Measurements from ENCODE around the gene FLRT1. TPM values are rescaled to one million over a fixed set of nuclear protein-coding genes. Genes with fewer than 3 reads are reported as not detected.

Gene FLRT1
- total RNA-seq, 2 donors from 2014 or later, result not detected

DNA sequence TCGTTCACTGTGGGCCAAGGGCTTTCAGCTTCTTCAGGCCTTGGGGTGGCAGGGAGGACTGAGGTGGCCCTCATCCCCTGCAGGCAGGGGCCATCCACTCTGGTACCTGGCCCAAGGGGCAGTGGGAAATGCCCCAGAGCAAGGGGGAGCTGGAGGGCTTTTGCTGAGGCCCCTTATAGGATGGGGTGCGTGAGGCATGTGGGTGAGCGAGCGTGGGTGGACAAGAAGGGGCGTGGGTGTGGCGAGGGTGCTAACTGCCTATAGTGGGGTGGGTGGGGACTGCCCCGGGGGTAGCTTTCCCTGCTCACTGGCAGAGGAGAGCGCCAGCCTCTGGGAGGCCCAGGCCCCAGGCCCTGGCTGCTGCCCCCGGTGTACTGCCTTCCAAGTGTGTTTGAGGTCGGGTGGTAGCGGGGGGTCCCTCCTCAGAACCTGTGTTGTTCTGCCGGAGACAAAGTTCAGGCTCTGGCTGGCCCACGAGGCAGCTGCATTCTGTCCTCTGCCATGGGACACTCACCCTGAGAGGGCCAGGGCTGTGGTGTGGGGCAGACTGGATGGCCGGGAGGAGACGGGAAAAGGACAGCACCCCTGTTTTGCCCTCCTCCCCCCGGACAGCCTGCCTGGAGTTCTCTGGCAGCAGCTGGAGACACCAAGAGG, 3.4 kb downstream of the FLRT1 start:
- H3K4me3 Mint-ChIP-seq, result no peak overlapping the region
- Histone ChIP-seq H3K9me3 (ENCODE audit: control insufficient read depth, low read length) (no peaks in the 10 kb centered on the region), H3K36me3 (ENCODE audit: control insufficient read depth, insufficient read depth, low read length) (no peaks in the 10 kb centered on the region), H3K27me3 (ENCODE audit: control insufficient read depth, insufficient read depth, low read length, poor library complexity, severe bottlenecking) (peaks cover 56% of the 10 kb centered on the region), H3K9ac (ENCODE audit: extremely low read depth, low read length, poor library complexity, severe bottlenecking) (no peak overlapping the region), H3K27ac (ENCODE audit: low read depth, low read length) (no peak overlapping the region), H3K4me3 (ENCODE audit: low read length) (no peak overlapping the region), H3K4me1 (ENCODE audit: control insufficient read depth, insufficient read depth, low read length) (no peaks in the 10 kb centered on the region)
- no peak for TF ChIP-seq CTCF (conservative IDR thresholded peaks at IDR 0.05)
- WGBS, 2 experiments (ENCODE audit: insufficient coverage in 1 of 2, insufficient read length in 1 of 2), result 85 to 89% methylated on average over 7 to 16 of the region's 16 CpGs
- no peak overlapping the region for H3K27ac Mint-ChIP-seq
- H3K9me3 Mint-ChIP-seq, result no peaks in the 10 kb centered on the region
- peaks cover 81% of the 10 kb centered on the region for H3K27me3 Mint-ChIP-seq (ENCODE audit: insufficient read depth)
- no peaks in the 10 kb centered on the region for H3K36me3 Mint-ChIP-seq (ENCODE audit: low read depth)
- DNase-seq, result no peak
- peaks cover 8% of the 10 kb centered on the region for H3K4me1 Mint-ChIP-seq

DNA sequence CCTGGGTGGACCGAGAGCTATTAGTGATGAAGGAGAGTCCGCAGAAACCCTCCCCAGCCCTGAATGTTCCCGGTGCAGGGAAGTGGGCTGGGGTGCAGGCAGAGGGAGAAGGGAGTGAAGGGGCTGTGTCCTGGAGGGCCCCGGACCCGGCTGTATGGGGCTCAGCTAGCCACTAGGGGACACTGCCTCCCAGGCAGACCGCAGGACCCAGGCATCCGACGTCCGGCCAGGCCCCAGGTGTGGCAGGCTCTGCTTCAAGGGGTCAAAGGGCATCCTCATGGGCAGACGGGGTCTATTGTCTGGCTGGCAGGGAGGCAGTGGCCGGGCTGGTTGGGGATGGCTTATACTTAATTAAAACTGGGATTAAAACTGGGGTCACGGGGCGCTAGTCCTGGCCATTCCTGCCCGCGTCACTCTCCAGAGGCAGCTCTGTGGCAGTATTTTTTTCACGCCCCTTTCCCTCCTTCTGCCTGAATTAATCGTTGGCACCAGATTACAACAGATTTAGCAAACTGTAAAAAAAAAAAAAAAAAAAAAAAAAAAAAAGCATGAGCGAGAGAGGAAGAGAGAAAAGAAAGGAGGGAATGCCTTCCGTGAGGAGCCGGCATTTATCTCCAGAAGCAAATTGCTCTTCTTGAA, 5.1 kb downstream of the FLRT1 start:
- WGBS, 2 experiments (ENCODE audit: insufficient coverage in 1 of 2, insufficient read length in 1 of 2), result 67 to 69% methylated on average over 7 to 17 of the region's 20 CpGs

GRCh38 chr11:64041846-64042245, 6.1 kb downstream of the FLRT1 start:
- no peaks in the 10 kb centered on the region for H3K36me3 ChIP-seq (ENCODE audit: control insufficient read depth, insufficient read depth, low read length)
- no peaks in the 10 kb centered on the region for H3K9me3 ChIP-seq (ENCODE audit: control insufficient read depth, low read length)
- DNase-seq, result no peak
- Mint-ChIP-seq H3K27ac (no peak overlapping the region), H3K9me3 (no peaks in the 10 kb centered on the region), H3K27me3 (ENCODE audit: insufficient read depth) (peaks cover 83% of the 10 kb centered on the region), H3K4me1 (peaks cover 6% of the 10 kb centered on the region), H3K36me3 (ENCODE audit: low read depth) (no peaks in the 10 kb centered on the region), H3K4me3 (no peak overlapping the region)
- no peaks in the 10 kb centered on the region for H3K4me1 ChIP-seq (ENCODE audit: control insufficient read depth, insufficient read depth, low read length)
- WGBS, 2 experiments (ENCODE audit: insufficient coverage in 1 of 2, insufficient read length in 1 of 2), result 95 to 100% methylated on average over 1 to 9 of the region's 9 CpGs
- no peak overlapping the region for H3K9ac ChIP-seq (ENCODE audit: extremely low read depth, low read length, poor library complexity, severe bottlenecking)
- no peak overlapping the region for H3K4me3 ChIP-seq (ENCODE audit: low read length)
- no peak overlapping the region for H3K27ac ChIP-seq (ENCODE audit: low read depth, low read length)
- no peak for TF ChIP-seq CTCF (conservative IDR thresholded peaks at IDR 0.05)
- H3K27me3 ChIP-seq (ENCODE audit: control insufficient read depth, insufficient read depth, low read length, poor library complexity, severe bottlenecking), result peaks cover 34% of the 10 kb centered on the region

More for the DNA sequence above, 5.1 kb downstream of the FLRT1 start:
- peaks cover 6% of the 10 kb centered on the region for H3K4me1 Mint-ChIP-seq
- Histone ChIP-seq H3K27ac (ENCODE audit: low read depth, low read length) (no peak overlapping the region), H3K36me3 (ENCODE audit: control insufficient read depth, insufficient read depth, low read length) (no peaks in the 10 kb centered on the region), H3K9ac (ENCODE audit: extremely low read depth, low read length, poor library complexity, severe bottlenecking) (no peak overlapping the region), H3K4me1 (ENCODE audit: control insufficient read depth, insufficient read depth, low read length) (no peaks in the 10 kb centered on the region), H3K4me3 (ENCODE audit: low read length) (no peak overlapping the region), H3K9me3 (ENCODE audit: control insufficient read depth, low read length) (no peaks in the 10 kb centered on the region), H3K27me3 (ENCODE audit: control insufficient read depth, insufficient read depth, low read length, poor library complexity, severe bottlenecking) (peaks cover 43% of the 10 kb centered on the region)
- no peaks in the 10 kb centered on the region for H3K9me3 Mint-ChIP-seq
- peak; percentile 85 for DNase-seq
- H3K4me3 Mint-ChIP-seq, result no peak overlapping the region
- H3K36me3 Mint-ChIP-seq (ENCODE audit: low read depth), result no peaks in the 10 kb centered on the region
- H3K27me3 Mint-ChIP-seq (ENCODE audit: insufficient read depth), result peaks cover 81% of the 10 kb centered on the region
- TF ChIP-seq CTCF (conservative IDR thresholded peaks at IDR 0.05), result peak; percentile 82
- H3K27ac Mint-ChIP-seq, result no peak overlapping the region
